ENCODE measurements around the gene FOXF1. TPM values are rescaled to one million over a fixed set of nuclear protein-coding genes. Genes with fewer than 3 reads are reported as not detected.

The FOXF1 gene
- total RNA-seq, 1 donor from 2014 or later, result not detected

DNA sequence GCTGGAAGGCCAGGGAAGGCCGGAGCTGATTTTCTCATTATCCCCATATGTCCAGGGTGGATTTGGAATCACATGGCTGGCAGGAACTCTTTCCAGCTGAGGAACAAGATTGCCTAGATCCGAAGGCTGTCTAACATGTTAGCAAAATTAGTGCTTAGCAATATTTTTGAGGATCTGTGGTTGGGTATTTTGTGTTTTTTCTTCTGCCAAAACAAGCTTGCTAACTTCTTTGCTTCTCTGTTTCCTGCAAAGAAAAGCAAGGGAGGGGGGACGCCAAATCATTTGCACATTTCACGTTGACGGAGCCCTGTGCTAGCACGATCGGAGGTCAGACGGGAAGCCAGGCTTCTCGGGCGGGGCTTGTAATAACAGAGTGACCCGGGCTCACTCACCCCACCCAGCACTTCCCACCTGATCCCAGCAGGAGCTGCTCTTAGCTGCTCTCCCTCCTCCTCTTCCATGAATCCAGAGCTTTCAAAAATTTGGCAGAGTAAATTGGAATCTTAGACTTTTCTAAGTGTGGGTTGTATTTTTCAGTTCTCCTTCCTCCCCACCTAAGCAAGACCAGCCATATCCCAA, 33.3 kb upstream of the FOXF1 start:
- Mint-ChIP-seq H3K9me3 (ENCODE audit: unreplicated experiment) (peaks cover 5% of the 10 kb centered on the region), H3K27me3 (ENCODE audit: unreplicated experiment) (peaks cover 75% of the 10 kb centered on the region), H3K36me3 (ENCODE audit: unreplicated experiment) (no peaks in the 10 kb centered on the region), H3K4me1 (ENCODE audit: unreplicated experiment) (peaks cover 8% of the 10 kb centered on the region), H3K27ac (ENCODE audit: unreplicated experiment) (no peak overlapping the region), H3K4me3 (ENCODE audit: unreplicated experiment) (no peak overlapping the region)
- no peak for TF ChIP-seq CTCF (IDR thresholded peaks at IDR 0.05)
- no peak for DNase-seq (ENCODE audit: extremely low spot score, unreplicated experiment)

GRCh38 chr16:86477642-86478041, 32.7 kb upstream of the FOXF1 start:
- Mint-ChIP-seq H3K4me3 (ENCODE audit: unreplicated experiment) (no peak overlapping the region), H3K36me3 (ENCODE audit: unreplicated experiment) (no peaks in the 10 kb centered on the region), H3K4me1 (ENCODE audit: unreplicated experiment) (peaks cover 8% of the 10 kb centered on the region), H3K27me3 (ENCODE audit: unreplicated experiment) (peaks cover 71% of the 10 kb centered on the region), H3K27ac (ENCODE audit: unreplicated experiment) (no peak overlapping the region), H3K9me3 (ENCODE audit: unreplicated experiment) (peaks cover under 1% of the 10 kb centered on the region)
- TF ChIP-seq CTCF (IDR thresholded peaks at IDR 0.05), result no peak
- no peak for DNase-seq (ENCODE audit: extremely low spot score, unreplicated experiment)

DNA sequence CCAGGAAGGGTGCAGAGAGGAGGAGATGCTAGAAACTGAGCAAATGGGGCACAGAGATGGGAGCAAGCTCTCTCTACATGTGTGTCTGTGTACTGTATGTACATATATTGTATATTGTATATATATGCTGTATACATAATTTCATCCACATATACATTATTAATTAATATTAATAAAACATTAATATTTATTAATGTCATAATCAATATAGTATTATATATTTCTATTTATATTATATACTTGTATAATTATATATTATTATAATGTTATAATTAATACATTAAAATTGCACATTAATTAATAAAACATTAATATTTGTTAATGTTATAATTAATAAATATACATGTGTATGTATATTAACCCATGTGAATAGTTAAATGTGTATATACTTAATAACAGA, 31.5 kb upstream of the FOXF1 start:
- no peak for TF ChIP-seq CTCF (IDR thresholded peaks at IDR 0.05)
- no peaks in the 10 kb centered on the region for H3K36me3 Mint-ChIP-seq (ENCODE audit: unreplicated experiment)
- no peak for DNase-seq (ENCODE audit: extremely low spot score, unreplicated experiment)
- no peak overlapping the region for H3K27ac Mint-ChIP-seq (ENCODE audit: unreplicated experiment)
- H3K4me1 Mint-ChIP-seq (ENCODE audit: unreplicated experiment), result peaks cover 8% of the 10 kb centered on the region
- H3K4me3 Mint-ChIP-seq (ENCODE audit: unreplicated experiment), result no peak overlapping the region
- peaks cover 66% of the 10 kb centered on the region for H3K27me3 Mint-ChIP-seq (ENCODE audit: unreplicated experiment)
- H3K9me3 Mint-ChIP-seq (ENCODE audit: unreplicated experiment), result no peaks in the 10 kb centered on the region

DNA sequence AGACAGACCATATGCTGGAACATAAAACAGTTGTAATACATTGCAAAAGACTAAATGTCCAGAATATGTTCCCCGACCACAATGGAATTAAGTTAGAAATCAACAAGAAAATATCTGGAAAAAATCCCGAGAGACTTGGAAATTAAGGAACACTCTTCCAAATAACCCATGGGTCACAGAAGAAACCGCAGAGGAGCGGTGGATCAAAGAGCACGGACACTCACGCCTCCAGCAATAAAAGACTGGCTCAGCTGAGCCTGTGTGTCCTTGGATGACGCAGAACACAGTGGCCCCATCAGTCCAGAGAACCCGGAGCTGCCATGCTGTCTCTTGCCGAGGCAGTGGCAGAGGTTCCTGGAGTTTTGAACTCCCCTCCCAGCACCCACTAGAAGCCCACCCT, 30.9 kb upstream of the FOXF1 start:
- peaks cover 63% of the 10 kb centered on the region for H3K27me3 Mint-ChIP-seq (ENCODE audit: unreplicated experiment)
- no peak overlapping the region for H3K27ac Mint-ChIP-seq (ENCODE audit: unreplicated experiment)
- H3K4me3 Mint-ChIP-seq (ENCODE audit: unreplicated experiment), result no peak overlapping the region
- H3K36me3 Mint-ChIP-seq (ENCODE audit: unreplicated experiment), result no peaks in the 10 kb centered on the region
- peaks cover 8% of the 10 kb centered on the region for H3K4me1 Mint-ChIP-seq (ENCODE audit: unreplicated experiment)
- no peak for TF ChIP-seq CTCF (IDR thresholded peaks at IDR 0.05)
- no peak for DNase-seq (ENCODE audit: extremely low spot score, unreplicated experiment)
- no peaks in the 10 kb centered on the region for H3K9me3 Mint-ChIP-seq (ENCODE audit: unreplicated experiment)

DNA sequence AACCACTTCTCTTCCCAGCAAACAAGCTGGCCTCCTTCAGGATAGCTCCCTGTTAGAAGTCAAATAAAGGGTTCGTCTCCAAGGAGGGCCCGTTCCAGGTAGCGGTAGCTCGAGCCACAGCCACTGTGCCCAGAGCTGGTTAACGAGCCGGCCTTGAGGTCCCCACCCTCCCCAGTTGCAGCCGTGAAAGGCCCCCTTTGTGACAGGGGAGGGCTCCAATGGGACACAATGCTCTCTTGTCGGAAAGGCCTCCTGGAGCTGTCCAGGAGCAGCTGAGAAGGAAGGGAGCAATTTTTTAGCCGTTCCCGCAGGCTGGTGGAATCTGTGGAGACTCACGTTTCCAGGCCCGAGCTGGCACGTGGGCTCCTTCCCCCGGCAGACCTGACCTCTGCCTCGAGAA, 29.9 kb upstream of the FOXF1 start:
- DNase-seq (ENCODE audit: extremely low spot score, unreplicated experiment), result no peak
- Mint-ChIP-seq H3K27me3 (ENCODE audit: unreplicated experiment) (peaks cover 62% of the 10 kb centered on the region), H3K4me3 (ENCODE audit: unreplicated experiment) (no peak overlapping the region), H3K36me3 (ENCODE audit: unreplicated experiment) (no peaks in the 10 kb centered on the region), H3K27ac (ENCODE audit: unreplicated experiment) (no peak overlapping the region), H3K9me3 (ENCODE audit: unreplicated experiment) (no peaks in the 10 kb centered on the region), H3K4me1 (ENCODE audit: unreplicated experiment) (peaks cover 8% of the 10 kb centered on the region)
- no peak for TF ChIP-seq CTCF (IDR thresholded peaks at IDR 0.05)
